HFF-Myc (cell line): ENCODE results near the gene CROCC.
"Not testable (repeated sequence)": the region's sequence is repeated elsewhere in the genome, so short reads cannot be mapped to it uniquely, and the experiment has no call there.

Experiments
- DNase-seq: peaks from one replicate; pipeline ENCODE4 v3.0.0-alpha.2; 2011; ENCODE audit warnings: low read depth; ENCODE audit errors: extremely low read depth
- H3K4me3 ChIP-seq: replicated peaks from 2 replicates; pipeline ENCODE4 v1.5.1; 2011; ENCODE audit warnings: low read depth, mild to moderate bottlenecking, control low read depth, low read length
- CTCF ChIP-seq: IDR thresholded peaks from 2 replicates; pipeline ENCODE4 v1.5.1; 2012; ENCODE audit warnings: mild to moderate bottlenecking, low read depth, low read length, control low read depth; ENCODE audit errors: missing control alignments

CROCC gene

GRCh38 chr1:16924216-16924918, 2.6 kb downstream of the CROCC start:
- no peak for DNase-seq
- H3K4me3 ChIP-seq = no peak overlapping the region
- no peak for TF ChIP-seq CTCF

- no peak for DNase-seq
- TF ChIP-seq CTCF = no peak
- H3K4me3 ChIP-seq = no peak overlapping the region
Measured at GRCh38 chr1:16924919-16925477, 3.3 kb downstream of the CROCC start.

GRCh38 chr1:16925635-16926490, 4.1 kb downstream of the CROCC start:
- no peak overlapping the region for H3K4me3 ChIP-seq
- no peak for DNase-seq
- no peak for TF ChIP-seq CTCF

GRCh38 chr1:16926491-16927073, 4.9 kb downstream of the CROCC start:
- no peak for TF ChIP-seq CTCF
- H3K4me3 ChIP-seq = no peak overlapping the region
- no peak for DNase-seq

- no peak for TF ChIP-seq CTCF
- DNase-seq = no peak
- no peak overlapping the region for H3K4me3 ChIP-seq
Measured at GRCh38 chr1:16927256-16927655, 5.5 kb downstream of the CROCC start.

GRCh38 chr1:16927711-16928485, 6.2 kb downstream of the CROCC start:
- TF ChIP-seq CTCF = no peak
- H3K4me3 ChIP-seq = no peak overlapping the region
- no peak for DNase-seq

- H3K4me3 ChIP-seq, DNase-seq: not testable (repeated sequence)
Measured at GRCh38 chr1:16929146-16930041, 7.7 kb downstream of the CROCC start.

- not testable (repeated sequence) for H3K4me3 ChIP-seq, DNase-seq
Measured at GRCh38 chr1:16931206-16931934, 9.6 kb downstream of the CROCC start.

- not testable (repeated sequence) for DNase-seq
Measured at GRCh38 chr1:16933945-16934344, 12.2 kb downstream of the CROCC start.

More at GRCh38 chr1:16933945-16934344, 12.2 kb downstream of the CROCC start:
- not testable (repeated sequence) for H3K4me3 ChIP-seq
